GM12872 (cell line): ENCODE data around the gene PDE2A.

Source experiments
- CTCF ChIP-seq: IDR thresholded peaks from 3 replicates; pipeline ENCODE4 v1.5.1; 2011; ENCODE audit warnings: low read depth, mild to moderate bottlenecking, low read length, moderate library complexity; ENCODE audit not compliant: insufficient read depth

Gene PDE2A

GRCh38 chr11:72681226-72682153 is 7.3 kb upstream of the PDE2A start:
- TF ChIP-seq CTCF, result no peak

- no peak for TF ChIP-seq CTCF
Measured at GRCh38 chr11:72680624-72681158, 6.5 kb upstream of the PDE2A start.

GRCh38 chr11:72679869-72680268 is 5.6 kb upstream of the PDE2A start:
- no peak for TF ChIP-seq CTCF

GRCh38 chr11:72678524-72678923 is 4.3 kb upstream of the PDE2A start:
- no peak for TF ChIP-seq CTCF

- TF ChIP-seq CTCF, result no peak
Measured at GRCh38 chr11:72676861-72677341, 2.7 kb upstream of the PDE2A start.

- TF ChIP-seq CTCF, result no peak
Measured at GRCh38 chr11:72675221-72675620, 999 bp upstream of the PDE2A start.

GRCh38 chr11:72673284-72673942 is 809 bp downstream of the PDE2A start:
- TF ChIP-seq CTCF, result no peak
